Activated naive CD4-positive, alpha-beta T cell treated with Interleukin-2 at 50 U/mL for 16 hours (primary cell): ENCODE results near the gene NPM1.

Experiments
- DNase-seq: peaks from one replicate; pipeline ENCODE4 v3.0.0-alpha.2; 2020

The NPM1 gene

DNA sequence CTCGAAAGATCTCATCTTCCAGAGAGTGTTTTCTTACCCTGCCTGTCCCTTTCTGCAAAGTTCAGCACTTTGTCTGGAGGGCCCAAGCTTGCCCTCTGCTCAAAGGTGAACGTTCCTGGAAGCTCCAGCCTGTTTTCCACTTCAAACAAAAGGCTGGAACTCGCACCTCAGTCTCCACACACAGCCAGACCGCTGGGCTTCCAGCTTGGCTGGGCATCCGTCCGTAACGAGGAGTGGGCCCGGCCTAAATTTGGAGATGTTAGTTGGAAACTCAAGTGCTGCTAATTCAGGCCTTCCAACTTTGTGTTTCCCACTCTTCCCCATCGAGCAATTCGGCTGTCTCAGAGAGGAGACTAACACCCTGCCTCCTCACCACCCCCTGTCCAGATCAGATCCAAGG lies 66.9 kb downstream of the NPM1 start:
- DNase-seq = no peak

GRCh38 chr5:171455522-171455921 lies 67.9 kb downstream of the NPM1 start:
- DNase-seq = no peak

- no peak for DNase-seq
Measured at GRCh38 chr5:171457208-171457981, 69.7 kb downstream of the NPM1 start.

- no peak for DNase-seq
Measured at GRCh38 chr5:171459839-171460238, 72.2 kb downstream of the NPM1 start.
